WTC11 (cell line): ENCODE data around the gene GAP43. TPM values are rescaled to one million over a fixed set of nuclear protein-coding genes. Genes with fewer than 3 reads are reported as not detected.
A peak's percentile ranks its signal among the peaks of the same experiment; 100 is the strongest.

Experiments
- ATAC-seq: fragments of 200-7000 bp; cut with Tn5 transposase; 2 replicates; pipeline ENCODE4 v1.10.0; 2021; ENCODE audit warnings: mild to moderate bottlenecking, moderate library complexity
- CTCF ChIA-PET: fragments of 300-600 bp; sonication (Branson Sonifier 250); formaldehyde crosslinking; loops from one replicate; lab custom pipeline; 2021; ENCODE audit warnings: antibody characterized with exemption; lab: Charles Lee
- POLR2A ChIA-PET: fragments of 350-600 bp; sonication (Branson Sonifier 250); formaldehyde crosslinking; loops from one replicate; lab custom pipeline; 2021; ENCODE audit warnings: antibody characterized with exemption; lab: Charles Lee
- DNase-seq: peaks from one replicate; pipeline ENCODE4 v3.0.0; 2021; ENCODE audit warnings: low spot score
- H3K27ac Mint-ChIP-seq: 2 replicates; pipeline ENCODE4 v1.8.0; 2021; ENCODE audit warnings: mixed read lengths
- H3K27me3 Mint-ChIP-seq: 2 replicates; pipeline ENCODE4 v1.8.0; 2021; ENCODE audit warnings: low read depth, mild to moderate bottlenecking, moderate library complexity, mixed read lengths
- H3K36me3 Mint-ChIP-seq: 2 replicates; pipeline ENCODE4 v1.8.0; 2021; ENCODE audit warnings: mixed read lengths
- H3K4me1 Mint-ChIP-seq: 2 replicates; pipeline ENCODE4 v1.8.0; 2022; ENCODE audit warnings: mixed read lengths
- H3K4me3 Mint-ChIP-seq: 2 replicates; pipeline ENCODE4 v1.8.0; 2021; ENCODE audit warnings: mild to moderate bottlenecking, moderate library complexity, mixed read lengths
- H3K9me3 Mint-ChIP-seq: 2 replicates; pipeline ENCODE4 v1.8.0; 2021; ENCODE audit warnings: mixed read lengths
- AFF4 ChIP-seq: sonication (generic); formaldehyde crosslinking; IDR thresholded peaks from 2 replicates; pipeline ENCODE4 v1.8.1; 2023; ENCODE audit warnings: mild to moderate bottlenecking, missing genetic modification reagents, borderline replicate concordance
- ARID4B ChIP-seq: sonication (generic); formaldehyde crosslinking; IDR thresholded peaks from 2 replicates; pipeline ENCODE4 v1.8.0; 2023; ENCODE audit warnings: missing genetic modification reagents, mild to moderate bottlenecking, borderline replicate concordance
- ATF1 ChIP-seq: sonication (generic); formaldehyde crosslinking; IDR thresholded peaks from 2 replicates; pipeline ENCODE4 v1.8.1; 2023; ENCODE audit warnings: mild to moderate bottlenecking, moderate library complexity, missing genetic modification reagents
- CDX4 ChIP-seq: fragments of 250-450 bp; sonication (Bioruptor Pico); IDR thresholded peaks from 2 replicates; pipeline ENCODE4 v1.9.0; 2021; ENCODE audit warnings: moderate library complexity, mild to moderate bottlenecking, inconsistent platforms, borderline replicate concordance
- CREM ChIP-seq: sonication (generic); formaldehyde crosslinking; IDR thresholded peaks from 2 replicates; pipeline ENCODE4 v1.8.1; 2022; ENCODE audit warnings: mild to moderate bottlenecking, missing genetic modification reagents, moderate library complexity
- FOXP1 ChIP-seq: sonication (generic); formaldehyde crosslinking; IDR thresholded peaks from 2 replicates; pipeline ENCODE4 v1.8.0; 2022; ENCODE audit warnings: missing genetic modification reagents, mild to moderate bottlenecking, moderate library complexity, borderline replicate concordance
- HMGXB4 ChIP-seq: sonication (generic); formaldehyde crosslinking; IDR thresholded peaks from 2 replicates; pipeline ENCODE4 v1.8.1; 2023; ENCODE audit warnings: mild to moderate bottlenecking, moderate library complexity, missing genetic modification reagents
- IRF2 ChIP-seq: sonication (generic); formaldehyde crosslinking; IDR thresholded peaks from 2 replicates; pipeline ENCODE4 v1.8.0; 2022; ENCODE audit warnings: low read depth, missing genetic modification reagents, borderline replicate concordance
- JUN ChIP-seq: sonication (generic); formaldehyde crosslinking; IDR thresholded peaks from 2 replicates; pipeline ENCODE4 v1.8.0; 2023; ENCODE audit warnings: mild to moderate bottlenecking, missing genetic modification reagents
- NFATC4 ChIP-seq: fragments of 250-450 bp; sonication (Bioruptor Pico); IDR thresholded peaks from 2 replicates; pipeline ENCODE4 v1.9.0; 2021; ENCODE audit warnings: mild to moderate bottlenecking
- NR1H2 ChIP-seq: sonication (generic); formaldehyde crosslinking; IDR thresholded peaks from 2 replicates; pipeline ENCODE4 v1.9.0; 2021; ENCODE audit warnings: mild to moderate bottlenecking, moderate library complexity, missing genetic modification reagents
- TCF7 ChIP-seq: sonication (generic); formaldehyde crosslinking; IDR thresholded peaks from 2 replicates; pipeline ENCODE4 v1.8.0; 2022; ENCODE audit warnings: mild to moderate bottlenecking, low read depth, missing genetic modification reagents, moderate library complexity
- TP53 ChIP-seq: sonication (generic); formaldehyde crosslinking; IDR thresholded peaks from 2 replicates; pipeline ENCODE4 v1.8.1; 2023; ENCODE audit warnings: mild to moderate bottlenecking, missing genetic modification reagents
- USF2 ChIP-seq: sonication (generic); formaldehyde crosslinking; IDR thresholded peaks from 2 replicates; pipeline ENCODE4 v1.8.1; 2023; ENCODE audit warnings: mild to moderate bottlenecking, missing genetic modification reagents, moderate library complexity
- ZNF263 ChIP-seq: sonication (generic); formaldehyde crosslinking; IDR thresholded peaks from 2 replicates; pipeline ENCODE4 v1.8.1; 2022; ENCODE audit warnings: low read depth, mild to moderate bottlenecking, moderate library complexity, missing genetic modification reagents
- ZNF396 ChIP-seq: fragments of 250-450 bp; sonication (Bioruptor Pico); IDR thresholded peaks from 2 replicates; pipeline ENCODE4 v1.8.0; 2021; ENCODE audit warnings: mild to moderate bottlenecking, moderate library complexity, borderline replicate concordance
- ZSCAN18 ChIP-seq: fragments of 250-450 bp; sonication (Bioruptor Pico); IDR thresholded peaks from 2 replicates; pipeline ENCODE4 v2.1.2; 2022; ENCODE audit warnings: mild to moderate bottlenecking, moderate library complexity
- total RNA-seq: library from RNA; stranded (reverse); gene quantifications from 3 replicates; pipeline ENCODE4 v1.2.3, GENCODE V29; 2021
- TF ChIP-seq, protein P1 (sequence below): fragments of 250-450 bp; sonication (Bioruptor Pico); IDR thresholded peaks from 2 replicates; pipeline ENCODE4 v1.9.0; 2021; ENCODE audit warnings: mild to moderate bottlenecking

Gene GAP43
- total RNA-seq, 1 experiment from 2014 or later, result 19.9 TPM

GRCh38 chr3:115666920-115667737, 43.8 kb downstream of the GAP43 start:
- Mint-ChIP-seq H3K9me3 (no peaks in the 10 kb centered on the region; the same call in 1 of the 2 replicates), H3K4me3 (no peak overlapping the region), H3K27ac (no peak overlapping the region), H3K36me3 (no peaks in the 10 kb centered on the region), H3K4me1 (peaks cover 18% of the 10 kb centered on the region), H3K27me3 (no peaks in the 10 kb centered on the region)
- no peak for TF ChIP-seq TP53 (CRISPR knock-in tag)
- TF ChIP-seq NR1H2, result no peak
- TF ChIP-seq IRF2 (CRISPR knock-in tag), result no peak
- TF ChIP-seq ATF1 (CRISPR knock-in tag), result no peak
- TF ChIP-seq TCF7 (CRISPR knock-in tag), result no peak
- peak; percentile 63 for ATAC-seq
- DNase-seq, result no peak
- ChIA-PET CTCF (interaction anchor here (0.5 to 1.3 kb wide), 4 partner anchors 8 to 117 kb away, joined by 3 to 6 read pairs (median 5); no protein-coding TSS in a partner anchor), POLR2A (no interaction called here)

DNA sequence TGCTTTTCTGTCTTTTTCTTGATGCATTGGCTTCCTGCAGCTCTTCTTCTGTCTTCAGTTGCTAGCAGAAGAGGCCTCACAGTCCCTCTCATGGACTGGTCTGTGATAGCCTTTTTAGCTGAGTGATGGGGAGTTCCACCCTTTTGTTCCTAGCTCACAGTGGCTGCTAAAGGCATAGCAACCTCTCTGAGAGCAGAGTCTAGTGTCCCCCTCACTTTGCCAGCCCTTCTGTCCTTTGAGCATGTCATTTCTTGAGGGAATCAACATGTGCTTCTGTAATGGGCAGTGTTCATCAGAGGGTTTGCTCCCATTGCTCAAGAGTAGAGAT, 44.4 kb downstream of the GAP43 start:
- peaks cover 18% of the 10 kb centered on the region for H3K4me1 Mint-ChIP-seq
- no peak overlapping the region for H3K27ac Mint-ChIP-seq
- ChIA-PET POLR2A (no interaction called here), CTCF (interaction anchor here (0.5 to 1.3 kb wide), 4 partner anchors 9 to 117 kb away, joined by 3 to 6 read pairs (median 5); no protein-coding TSS in a partner anchor)
- no peak overlapping the region for H3K4me3 Mint-ChIP-seq
- no peaks in the 10 kb centered on the region for H3K27me3 Mint-ChIP-seq
- no peaks in the 10 kb centered on the region; the same call in 1 of the 2 replicates for H3K9me3 Mint-ChIP-seq
- no peaks in the 10 kb centered on the region for H3K36me3 Mint-ChIP-seq
- TF ChIP-seq JUN (no peak), AFF4 (CRISPR knock-in tag) (no peak), HMGXB4 (CRISPR knock-in tag) (no peak), CDX4 (no peak), ZNF263 (CRISPR knock-in tag) (no peak), ZSCAN18 (CRISPR knock-in tag) (no peak), USF2 (CRISPR knock-in tag) (no peak), ARID4B (CRISPR knock-in tag) (no peak), FOXP1 (CRISPR knock-in tag) (no peak), CREM (CRISPR knock-in tag) (no peak), NFATC4 (CRISPR knock-in tag) (no peak), ZNF396 (CRISPR knock-in tag) (no peak)
- TF ChIP-seq, protein P1, sequence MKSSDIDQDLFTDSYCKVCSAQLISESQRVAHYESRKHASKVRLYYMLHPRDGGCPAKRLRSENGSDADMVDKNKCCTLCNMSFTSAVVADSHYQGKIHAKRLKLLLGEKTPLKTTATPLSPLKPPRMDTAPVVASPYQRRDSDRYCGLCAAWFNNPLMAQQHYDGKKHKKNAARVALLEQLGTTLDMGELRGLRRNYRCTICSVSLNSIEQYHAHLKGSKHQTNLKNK (CRISPR knock-in tag), result no peak
- DNase-seq (no peak), ATAC-seq (peak; percentile 92)
